DLD1 (cell line): Measurements from ENCODE around the gene IRF2BP2.

Experiments
- in situ Hi-C: cut with HindIII; loops from 2 replicates; pipeline ENCODE4 v1.10.0; 2017; ENCODE audit warnings: low sequenced_read_pairs

Gene IRF2BP2

GRCh38 chr1:234610061-234610665 lies at the start of gene IRF2BP2:
IRF2BP2 (minus strand) TSS chr1:234610178; CDS start chr1:234609494, 684 bp downstream.
- in situ Hi-C loops = loop anchor here (10.0 to 25.0 kb wide), 2 partner anchors 352 to 435 kb away; no protein-coding TSS in a partner anchor

GRCh38 chr1:234659538-234659937 lies 49.6 kb upstream of the IRF2BP2 start:
- in situ Hi-C loops = no loop called here

- in situ Hi-C loops = no loop called here
Observed at GRCh38 chr1:234658138-234658537, 48.2 kb upstream of the IRF2BP2 start.

- in situ Hi-C loops = no loop called here
Observed at GRCh38 chr1:234656944-234657654, 47.1 kb upstream of the IRF2BP2 start.

GRCh38 chr1:234656070-234656895 lies 46.3 kb upstream of the IRF2BP2 start:
- in situ Hi-C loops = no loop called here

GRCh38 chr1:234655328-234656069 lies 45.5 kb upstream of the IRF2BP2 start:
- in situ Hi-C loops = no loop called here

- in situ Hi-C loops = no loop called here
Observed at GRCh38 chr1:234654002-234654733, 44.2 kb upstream of the IRF2BP2 start.

- in situ Hi-C loops = no loop called here
Observed at GRCh38 chr1:234649432-234650081, 39.6 kb upstream of the IRF2BP2 start.

GRCh38 chr1:234647758-234648157 lies 37.8 kb upstream of the IRF2BP2 start:
- in situ Hi-C loops = no loop called here

- in situ Hi-C loops = no loop called here
Observed at GRCh38 chr1:234647245-234647644, 37.3 kb upstream of the IRF2BP2 start.

GRCh38 chr1:234645964-234646363 lies 36.0 kb upstream of the IRF2BP2 start:
- in situ Hi-C loops = no loop called here

GRCh38 chr1:234645474-234645953 lies 35.5 kb upstream of the IRF2BP2 start:
- in situ Hi-C loops = no loop called here

GRCh38 chr1:234644928-234645327 lies 35.0 kb upstream of the IRF2BP2 start:
- in situ Hi-C loops = no loop called here

GRCh38 chr1:234643850-234644134 lies 33.8 kb upstream of the IRF2BP2 start:
- in situ Hi-C loops = no loop called here

- in situ Hi-C loops = no loop called here
Observed at GRCh38 chr1:234643111-234643849, 33.3 kb upstream of the IRF2BP2 start.

- in situ Hi-C loops = no loop called here
Observed at GRCh38 chr1:234642428-234642827, 32.5 kb upstream of the IRF2BP2 start.

- in situ Hi-C loops = no loop called here
Observed at GRCh38 chr1:234639961-234640360, 30.0 kb upstream of the IRF2BP2 start.

GRCh38 chr1:234638832-234639799 lies 29.1 kb upstream of the IRF2BP2 start:
- in situ Hi-C loops = no loop called here
